Choroid plexus epithelial cell (primary cell): ENCODE data around the gene DNAJB13.

ENCODE experiments used
- DNase-seq: peaks from one replicate; pipeline ENCODE4 v3.0.0-alpha.2; 2010; ENCODE audit warnings: low read depth
- H3K4me3 ChIP-seq: 2 replicates; pipeline ENCODE4 v1.5.1; 2011; ENCODE audit warnings: low read depth, mild to moderate bottlenecking, control low read depth, low read length, moderate library complexity
- TF ChIP-seq, protein P1 (sequence below): conservative IDR thresholded peaks from 2 replicates; pipeline ENCODE4 v1.5.1; 2011; ENCODE audit warnings: low read depth, mild to moderate bottlenecking, control low read depth, inconsistent platforms, low read length, moderate library complexity

DNAJB13 gene

GRCh38 chr11:74006743-74007304, 56.0 kb downstream of the DNAJB13 start:
- no peak for DNase-seq
- TF ChIP-seq, protein P1, sequence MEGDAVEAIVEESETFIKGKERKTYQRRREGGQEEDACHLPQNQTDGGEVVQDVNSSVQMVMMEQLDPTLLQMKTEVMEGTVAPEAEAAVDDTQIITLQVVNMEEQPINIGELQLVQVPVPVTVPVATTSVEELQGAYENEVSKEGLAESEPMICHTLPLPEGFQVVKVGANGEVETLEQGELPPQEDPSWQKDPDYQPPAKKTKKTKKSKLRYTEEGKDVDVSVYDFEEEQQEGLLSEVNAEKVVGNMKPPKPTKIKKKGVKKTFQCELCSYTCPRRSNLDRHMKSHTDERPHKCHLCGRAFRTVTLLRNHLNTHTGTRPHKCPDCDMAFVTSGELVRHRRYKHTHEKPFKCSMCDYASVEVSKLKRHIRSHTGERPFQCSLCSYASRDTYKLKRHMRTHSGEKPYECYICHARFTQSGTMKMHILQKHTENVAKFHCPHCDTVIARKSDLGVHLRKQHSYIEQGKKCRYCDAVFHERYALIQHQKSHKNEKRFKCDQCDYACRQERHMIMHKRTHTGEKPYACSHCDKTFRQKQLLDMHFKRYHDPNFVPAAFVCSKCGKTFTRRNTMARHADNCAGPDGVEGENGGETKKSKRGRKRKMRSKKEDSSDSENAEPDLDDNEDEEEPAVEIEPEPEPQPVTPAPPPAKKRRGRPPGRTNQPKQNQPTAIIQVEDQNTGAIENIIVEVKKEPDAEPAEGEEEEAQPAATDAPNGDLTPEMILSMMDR: no peak
- H3K4me3 ChIP-seq: no peak overlapping the region

GRCh38 chr11:74007691-74008372, 57.0 kb downstream of the DNAJB13 start:
- TF ChIP-seq, protein P1: no peak
- no peak for DNase-seq
- no peak overlapping the region for H3K4me3 ChIP-seq

DNA sequence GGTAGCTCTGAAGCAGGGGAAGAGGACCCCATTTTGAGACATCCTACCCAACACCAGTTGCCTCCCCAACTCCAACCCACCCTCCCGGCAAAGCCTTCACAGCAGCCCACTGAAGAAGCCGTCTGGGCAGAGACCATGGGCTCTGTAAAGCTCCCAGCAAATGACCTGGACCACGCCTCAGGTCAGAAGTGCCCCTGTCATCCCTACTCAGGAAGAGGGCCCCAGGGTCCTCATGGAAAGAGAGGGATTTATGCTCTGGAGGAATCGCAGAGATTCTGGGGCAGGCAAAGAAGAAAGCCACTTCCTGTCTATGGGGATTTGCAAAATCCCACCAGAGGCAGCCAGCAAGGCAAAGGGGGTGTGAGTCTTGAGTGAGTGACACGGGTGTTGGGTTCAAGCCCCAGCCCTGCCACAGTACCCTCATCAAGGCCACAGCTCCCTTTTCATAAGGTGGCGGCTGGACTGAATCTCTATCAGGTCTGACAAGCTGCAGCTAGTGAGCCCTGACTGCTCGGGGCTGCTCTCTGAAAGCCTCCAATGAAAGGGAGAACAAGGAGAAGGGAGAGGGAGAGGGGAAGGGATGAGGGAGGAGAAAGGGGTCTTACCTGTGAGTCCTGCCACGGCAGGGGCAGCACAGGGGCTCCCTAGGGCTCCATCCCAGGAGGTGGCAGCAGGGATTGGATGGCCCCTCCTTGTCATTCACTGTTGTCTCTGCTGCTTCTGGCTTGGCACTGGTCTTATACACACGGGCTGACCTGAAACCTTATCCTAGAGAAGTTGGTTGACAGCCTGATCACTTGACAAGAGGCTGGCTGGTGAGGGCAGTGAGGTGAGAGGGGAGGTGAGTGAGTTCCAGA, 57.8 kb downstream of the DNAJB13 start, which contains the start of gene UCP3:
Gene UCP3, minus strand, starts transcription at position 713 of the 857 bp plus-strand sequence. CDS start 2,043 bp downstream, outside the sequence.
- H3K4me3 ChIP-seq: no peak within 1 kb of the TSS
- DNase-seq: no peak
- TF ChIP-seq, protein P1: no peak

- DNase-seq: no peak
- TF ChIP-seq, protein P1: no peak
- no peak overlapping the region for H3K4me3 ChIP-seq
Measured at GRCh38 chr11:74009230-74009547, 58.4 kb downstream of the DNAJB13 start.

DNA sequence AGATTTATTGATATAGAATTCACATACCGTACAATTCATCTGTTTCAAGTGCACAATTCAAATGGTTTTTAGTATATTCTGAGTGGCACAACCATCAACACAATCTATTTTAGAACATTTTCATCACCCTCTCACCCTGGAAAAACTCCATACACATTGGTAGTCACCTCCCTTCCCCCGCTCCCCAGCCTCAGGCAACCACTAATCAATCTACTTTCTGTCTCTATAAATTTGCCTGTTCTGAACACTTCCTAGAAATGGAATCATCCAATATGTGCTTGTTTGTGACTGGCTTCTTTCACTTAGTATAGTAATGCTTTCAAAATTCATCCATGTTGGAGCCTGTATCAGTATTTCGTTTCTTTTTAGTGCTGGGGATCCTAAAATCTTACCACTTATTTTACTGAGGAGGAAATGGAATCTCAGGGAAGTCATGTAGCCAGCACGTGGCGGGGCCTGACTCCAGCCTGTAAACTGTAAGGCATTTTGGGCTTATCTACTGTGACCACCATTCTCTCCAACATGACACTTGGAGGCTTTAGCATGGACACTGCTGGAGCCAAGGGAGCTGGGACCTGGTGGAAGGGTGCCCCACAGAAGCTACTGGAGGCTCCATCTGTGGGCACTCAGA, 59.0 kb downstream of the DNAJB13 start:
- DNase-seq: no peak
- TF ChIP-seq, protein P1: no peak
- H3K4me3 ChIP-seq: no peak overlapping the region

- no peak for DNase-seq
- TF ChIP-seq, protein P1: no peak
- no peak overlapping the region for H3K4me3 ChIP-seq
Measured at GRCh38 chr11:74010306-74011300, 59.8 kb downstream of the DNAJB13 start.
